ENCODE measurements around the gene ZNF407. TPM values are rescaled to one million over a fixed set of nuclear protein-coding genes. Genes with fewer than 3 reads are reported as not detected.
A peak's percentile ranks its signal among the peaks of the same experiment; 100 is the strongest.

ZNF407 gene
- total and polyA plus RNA-seq, 4 donors = 1.9 to 16.5 (median 6.6) TPM

DNA sequence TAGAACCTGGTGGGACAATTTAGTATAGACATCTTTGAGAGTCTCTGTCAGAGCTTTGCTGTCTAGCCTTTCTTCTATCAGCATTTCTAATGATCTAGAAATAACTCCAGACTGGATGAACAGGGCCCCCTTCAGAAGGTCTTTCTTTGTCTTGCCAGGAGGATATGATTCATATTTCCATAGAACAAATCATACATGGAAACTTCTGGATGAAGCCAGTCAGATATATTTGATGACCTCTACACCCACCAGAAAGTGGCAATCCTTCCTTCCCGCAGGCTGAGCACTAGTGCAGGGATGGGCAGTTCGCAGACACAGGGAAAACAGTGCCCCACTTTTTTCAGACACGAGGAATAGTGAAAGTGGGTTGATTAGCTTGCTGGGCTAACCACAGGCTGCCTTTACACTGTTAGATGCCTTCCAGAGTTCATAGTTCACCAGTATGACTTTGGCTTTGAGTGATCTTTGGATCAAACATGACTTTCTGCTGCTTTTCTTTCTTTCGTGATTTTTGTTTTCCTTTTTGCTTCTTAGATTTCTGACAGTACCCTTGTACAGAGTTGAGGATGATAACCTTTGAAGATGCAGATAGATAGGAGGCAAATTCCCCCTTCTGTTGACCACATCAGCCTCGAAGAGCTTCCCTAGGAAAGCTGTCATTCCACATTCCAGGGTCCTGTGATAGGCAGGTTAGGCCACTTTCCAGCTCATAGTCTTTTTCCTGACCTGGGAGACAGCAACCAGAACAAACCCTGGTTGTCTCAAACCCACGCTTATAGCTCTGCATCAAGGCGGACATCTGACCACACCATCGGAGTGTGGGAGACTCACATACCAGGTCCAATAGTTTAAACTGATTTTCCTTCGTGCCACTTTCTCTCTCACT is 237.0 kb downstream of the ZNF407 start:
- H3K36me3 ChIP-seq (ENCODE audit: control insufficient read depth in 4 of 4, insufficient read depth in 3 of 4, low read depth in 1 of 4, low read length in 3 of 4) = no peaks in the 10 kb centered on the region
- no peak for DNase-seq (ENCODE audit: low spot score)
- no peak overlapping the region for H3K27ac ChIP-seq (ENCODE audit: low read depth in 1 of 2, low read length in 2 of 2)
- H3K27me3 ChIP-seq (ENCODE audit: control insufficient read depth in 4 of 4, insufficient read depth in 4 of 4, low read length in 3 of 4) = no peaks in the 10 kb centered on the region
- peaks cover 0 to 15% (median 7%) of the 10 kb centered on the region in 4 donors for H3K4me1 ChIP-seq (ENCODE audit: control insufficient read depth in 4 of 4, insufficient read depth in 4 of 4, low read length in 3 of 4)
- no peak overlapping the region for H3K9ac ChIP-seq (ENCODE audit: low read depth in 1 of 2, low read length in 2 of 2)
- TF ChIP-seq TAF1 (conservative IDR thresholded peaks at IDR 0.05) (no peak), HNF4A (conservative IDR thresholded peaks at IDR 0.05) (peak; percentile 24 to 43)
- no peaks in the 10 kb centered on the region for H3K9me3 ChIP-seq (ENCODE audit: control insufficient read depth in 4 of 4, low read length in 3 of 4)
- no peak overlapping the region for H3K4me3 ChIP-seq (ENCODE audit: low read depth in 1 of 3, low read length in 3 of 3)
- whole genome bisulfite sequencing = 74% methylated on average over 9 of the region's 9 CpGs

- no peaks in the 10 kb centered on the region for H3K27me3 ChIP-seq (ENCODE audit: control insufficient read depth in 4 of 4, insufficient read depth in 4 of 4, low read length in 3 of 4)
- DNase-seq (ENCODE audit: low spot score) = no peak
- H3K36me3 ChIP-seq (ENCODE audit: control insufficient read depth in 4 of 4, insufficient read depth in 3 of 4, low read depth in 1 of 4, low read length in 3 of 4) = no peaks in the 10 kb centered on the region
- no peaks in the 10 kb centered on the region for H3K9me3 ChIP-seq (ENCODE audit: control insufficient read depth in 4 of 4, low read length in 3 of 4)
- WGBS = 70% methylated on average over 8 of the region's 8 CpGs
- TF ChIP-seq FOXA1 (IDR thresholded peaks at IDR 0.05) (no peak), MAX (IDR thresholded peaks at IDR 0.05) (no peak), ATF3 (IDR thresholded peaks at IDR 0.05) (no peak), HNF4G (IDR thresholded peaks at IDR 0.05) (no peak), SP1 (IDR thresholded peaks at IDR 0.05) (no peak)
- peaks cover 0 to 15% (median 7%) of the 10 kb centered on the region in 4 donors for H3K4me1 ChIP-seq (ENCODE audit: control insufficient read depth in 4 of 4, insufficient read depth in 4 of 4, low read length in 3 of 4)
- no peak overlapping the region for H3K9ac ChIP-seq (ENCODE audit: low read depth in 1 of 2, low read length in 2 of 2)
- H3K27ac ChIP-seq (ENCODE audit: low read depth in 1 of 2, low read length in 2 of 2) = no peak overlapping the region
- no peak overlapping the region for H3K4me3 ChIP-seq (ENCODE audit: low read depth in 1 of 3, low read length in 3 of 3)
Measured at GRCh38 chr18:74836296-74837139, 238.8 kb downstream of the ZNF407 start.

GRCh38 chr18:74840492-74841167 is 243.0 kb downstream of the ZNF407 start:
- H3K36me3 ChIP-seq (ENCODE audit: control insufficient read depth in 4 of 4, insufficient read depth in 3 of 4, low read depth in 1 of 4, low read length in 3 of 4) = no peaks in the 10 kb centered on the region
- no peak overlapping the region for H3K9ac ChIP-seq (ENCODE audit: low read depth in 1 of 2, low read length in 2 of 2)
- no peaks in the 10 kb centered on the region for H3K27me3 ChIP-seq (ENCODE audit: control insufficient read depth in 4 of 4, insufficient read depth in 4 of 4, low read length in 3 of 4)
- peaks cover 0 to 4% (median 0%) of the 10 kb centered on the region in 4 donors for H3K4me1 ChIP-seq (ENCODE audit: control insufficient read depth in 4 of 4, insufficient read depth in 4 of 4, low read length in 3 of 4)
- no peak for DNase-seq (ENCODE audit: low spot score)
- no peak overlapping the region for H3K27ac ChIP-seq (ENCODE audit: low read depth in 1 of 2, low read length in 2 of 2)
- 81% methylated on average over 7 of the region's 7 CpGs for WGBS
- no peaks in the 10 kb centered on the region for H3K9me3 ChIP-seq (ENCODE audit: control insufficient read depth in 4 of 4, low read length in 3 of 4)
- no peak overlapping the region for H3K4me3 ChIP-seq (ENCODE audit: low read depth in 1 of 3, low read length in 3 of 3)
- TF ChIP-seq FOXA2 (IDR thresholded peaks at IDR 0.05) (no peak), REST (IDR thresholded peaks at IDR 0.05) (no peak), EGR1 (IDR thresholded peaks at IDR 0.05; ENCODE audit: low read depth in 2 of 2) (no peak), FOXA1 (IDR thresholded peaks at IDR 0.05) (no peak), SP1 (IDR thresholded peaks at IDR 0.05) (no peak), HNF4A (conservative IDR thresholded peaks at IDR 0.05) (no peak), RXRA (IDR thresholded peaks at IDR 0.05) (no peak), CTCF (IDR thresholded peaks at IDR 0.05; ENCODE audit: low read depth, low read length, missing input control) (no peak), RAD21 (IDR thresholded peaks at IDR 0.05) (no peak), TAF1 (conservative IDR thresholded peaks at IDR 0.05) (no peak), YY1 (IDR thresholded peaks at IDR 0.05) (no peak), HNF4G (IDR thresholded peaks at IDR 0.05) (no peak), ATF3 (IDR thresholded peaks at IDR 0.05) (no peak), JUND (IDR thresholded peaks at IDR 0.05) (no peak), GABPA (IDR thresholded peaks at IDR 0.05 in 1 of 2, conservative IDR thresholded peaks at IDR 0.05 in 1 of 2) (no peak)
